ENCODE measurements around the gene MMADHC. TPM values are rescaled to one million over a fixed set of nuclear protein-coding genes. Genes with fewer than 3 reads are reported as not detected.

The MMADHC gene
- total and polyA plus RNA-seq, 2 donors (not counting 1 experiment from before 2014, with no cell fraction given): 26.8 to 55.9 TPM

GRCh38 chr2:149540138-149540537, 47.4 kb downstream of the MMADHC start:
- DNase-seq (no peak), ATAC-seq (ENCODE audit: low read depth) (no peak)
- H3K4me3 Mint-ChIP-seq: no peak overlapping the region
- ChIA-PET CTCF (no interaction called here), POLR2A (no interaction called here)
- H3K4me1 ChIP-seq (ENCODE audit: control insufficient read depth in 2 of 2, insufficient read depth in 2 of 2, low read length in 2 of 2): no peaks in the 10 kb centered on the region
- no peak overlapping the region for H3K27ac ChIP-seq (ENCODE audit: low read length in 2 of 2)
- no peak overlapping the region for H3K4me3 ChIP-seq (ENCODE audit: control extremely low read depth in 1 of 5, extremely low read depth in 1 of 5, insufficient read depth in 1 of 5, low read depth in 2 of 5, low read length in 4 of 5)
- no peak overlapping the region for H3K4me2 ChIP-seq (replicated peaks; ENCODE audit: low read depth, low read length, poor library complexity, severe bottlenecking)
- no CpG with 5 or more reads among the region's 5 CpGs for WGBS (ENCODE audit: insufficient coverage)
- TF ChIP-seq EZH2 (IDR thresholded peaks at IDR 0.05; ENCODE audit: borderline replicate concordance, insufficient read depth, low read depth, low read length, poor library complexity, severe bottlenecking): no peak
- TF ChIP-seq CTCF (IDR thresholded peaks at IDR 0.05): no peak
- no peaks in the 10 kb centered on the region for H3K9me3 Mint-ChIP-seq (ENCODE audit: insufficient read depth)
- no peaks in the 10 kb centered on the region for H3K27me3 ChIP-seq (replicated peaks in 1 of 4; ENCODE audit: control extremely low read depth in 1 of 4, control insufficient read depth in 3 of 4, insufficient read depth in 4 of 4, low read length in 3 of 4)
- no peaks in the 10 kb centered on the region for H3K9me3 ChIP-seq (ENCODE audit: control extremely low read depth in 1 of 3, control insufficient read depth in 2 of 3, insufficient read depth in 1 of 3, low read length in 2 of 3)
- intact Hi-C loops (cut with micrococcal nuclease): no loop called here
- peaks cover 3% of the 10 kb centered on the region for H3K4me1 Mint-ChIP-seq
- H3K27me3 Mint-ChIP-seq: no peaks in the 10 kb centered on the region
- H4K20me1 ChIP-seq (ENCODE audit: control insufficient read depth, insufficient read depth, low read length, poor library complexity, severe bottlenecking): no peaks in the 10 kb centered on the region
- no peak overlapping the region for H2AFZ ChIP-seq (ENCODE audit: insufficient read depth, low read depth, low read length, poor library complexity, severe bottlenecking)
- H3K27ac Mint-ChIP-seq: no peak overlapping the region
- H3K9ac ChIP-seq (ENCODE audit: low read length): no peak overlapping the region
- H3K79me2 ChIP-seq (ENCODE audit: control insufficient read depth, insufficient read depth, low read length): no peaks in the 10 kb centered on the region
- no peaks in the 10 kb centered on the region for H3K36me3 ChIP-seq (replicated peaks in 1 of 2; ENCODE audit: control extremely low read depth in 1 of 2, control insufficient read depth in 1 of 2, extremely low read depth in 1 of 2, insufficient read depth in 2 of 2, low read length in 1 of 2)

- H3K27ac ChIP-seq (ENCODE audit: low read length in 2 of 2): no peak overlapping the region
- H3K4me1 ChIP-seq (ENCODE audit: control insufficient read depth in 2 of 2, insufficient read depth in 2 of 2, low read length in 2 of 2): no peaks in the 10 kb centered on the region
- no peak for TF ChIP-seq EZH2 (IDR thresholded peaks at IDR 0.05; ENCODE audit: borderline replicate concordance, insufficient read depth, low read depth, low read length, poor library complexity, severe bottlenecking)
- no peak for TF ChIP-seq CTCF (IDR thresholded peaks at IDR 0.05)
- CTCF ChIA-PET: no interaction called here
- H3K4me2 ChIP-seq (replicated peaks; ENCODE audit: low read depth, low read length, poor library complexity, severe bottlenecking): no peak overlapping the region
- intact Hi-C loops (cut with micrococcal nuclease): no loop called here
- H3K9me3 ChIP-seq (ENCODE audit: control extremely low read depth in 1 of 3, control insufficient read depth in 2 of 3, insufficient read depth in 1 of 3, low read length in 2 of 3): no peaks in the 10 kb centered on the region
- Mint-ChIP-seq H3K9me3 (ENCODE audit: insufficient read depth) (no peaks in the 10 kb centered on the region), H3K27me3 (no peaks in the 10 kb centered on the region), H3K4me3 (no peak overlapping the region), H3K4me1 (no peaks in the 10 kb centered on the region), H3K27ac (no peak overlapping the region)
- no peaks in the 10 kb centered on the region for H3K36me3 ChIP-seq (replicated peaks in 1 of 2; ENCODE audit: control extremely low read depth in 1 of 2, control insufficient read depth in 1 of 2, extremely low read depth in 1 of 2, insufficient read depth in 2 of 2, low read length in 1 of 2)
- H3K27me3 ChIP-seq (replicated peaks in 1 of 4; ENCODE audit: control extremely low read depth in 1 of 4, control insufficient read depth in 3 of 4, insufficient read depth in 4 of 4, low read length in 3 of 4): no peaks in the 10 kb centered on the region
- no peak overlapping the region for H2AFZ ChIP-seq (ENCODE audit: insufficient read depth, low read depth, low read length, poor library complexity, severe bottlenecking)
- no peaks in the 10 kb centered on the region for H4K20me1 ChIP-seq (ENCODE audit: control insufficient read depth, insufficient read depth, low read length, poor library complexity, severe bottlenecking)
- WGBS (ENCODE audit: insufficient coverage): 89% methylated on average over 5 of the region's 8 CpGs
- no peaks in the 10 kb centered on the region for H3K79me2 ChIP-seq (ENCODE audit: control insufficient read depth, insufficient read depth, low read length)
- H3K9ac ChIP-seq (ENCODE audit: low read length): no peak overlapping the region
- DNase-seq: no peak
- no peak overlapping the region for H3K4me3 ChIP-seq (ENCODE audit: control extremely low read depth in 1 of 5, extremely low read depth in 1 of 5, insufficient read depth in 1 of 5, low read depth in 2 of 5, low read length in 4 of 5)
- POLR2A ChIA-PET: no interaction called here
- no peak for ATAC-seq (ENCODE audit: low read depth)
Observed at GRCh38 chr2:149538138-149538833, 49.3 kb downstream of the MMADHC start.

Measured in B cell (primary cell).